Keratinocyte (primary cell): ENCODE data around the gene OXSR1.

Source experiments
- EZH2 ChIP-seq: IDR thresholded peaks from one replicate; pipeline ENCODE4 v1.6.1; 2012; ENCODE audit warnings: inconsistent platforms, mild to moderate bottlenecking, low read length, moderate library complexity
- TF ChIP-seq, protein P1 (sequence below), 3 experiments: IDR thresholded peaks in 1 of 3; conservative IDR thresholded peaks in 1 of 3; optimal IDR thresholded peaks in 1 of 3; 2 replicates in 2 of 3; 3 replicates in 1 of 3; pipeline versions ENCODE3 to v1.5.1; 2011; ENCODE audit warnings: low read length in 3 of 3, mild to moderate bottlenecking in 3 of 3, moderate library complexity in 2 of 3, control low read depth in 1 of 3, inconsistent platforms in 1 of 3; ENCODE audit not compliant: insufficient read depth in 2 of 3; ENCODE audit errors: extremely low read depth in 1 of 3

DNA sequence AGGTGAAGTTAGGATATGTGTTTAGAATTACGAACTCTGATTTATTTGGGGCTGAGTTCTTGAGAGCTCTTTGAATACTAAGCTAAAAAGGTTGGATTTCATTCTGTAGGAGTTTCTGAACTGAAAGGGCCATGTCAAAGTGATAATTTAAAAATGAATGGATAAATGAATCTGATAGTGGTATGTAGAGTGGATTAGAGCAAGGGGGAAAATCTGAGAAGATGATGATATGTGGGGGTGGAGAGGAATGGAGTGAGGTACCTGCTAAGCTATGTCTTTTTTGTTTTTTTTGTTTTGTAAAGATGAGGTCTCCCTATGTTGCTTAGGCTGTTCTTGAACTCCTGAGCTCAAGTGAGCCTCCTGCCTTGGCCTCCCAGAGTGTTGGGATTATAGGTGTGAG, 55.7 kb downstream of the OXSR1 start:
- TF ChIP-seq, protein P1, sequence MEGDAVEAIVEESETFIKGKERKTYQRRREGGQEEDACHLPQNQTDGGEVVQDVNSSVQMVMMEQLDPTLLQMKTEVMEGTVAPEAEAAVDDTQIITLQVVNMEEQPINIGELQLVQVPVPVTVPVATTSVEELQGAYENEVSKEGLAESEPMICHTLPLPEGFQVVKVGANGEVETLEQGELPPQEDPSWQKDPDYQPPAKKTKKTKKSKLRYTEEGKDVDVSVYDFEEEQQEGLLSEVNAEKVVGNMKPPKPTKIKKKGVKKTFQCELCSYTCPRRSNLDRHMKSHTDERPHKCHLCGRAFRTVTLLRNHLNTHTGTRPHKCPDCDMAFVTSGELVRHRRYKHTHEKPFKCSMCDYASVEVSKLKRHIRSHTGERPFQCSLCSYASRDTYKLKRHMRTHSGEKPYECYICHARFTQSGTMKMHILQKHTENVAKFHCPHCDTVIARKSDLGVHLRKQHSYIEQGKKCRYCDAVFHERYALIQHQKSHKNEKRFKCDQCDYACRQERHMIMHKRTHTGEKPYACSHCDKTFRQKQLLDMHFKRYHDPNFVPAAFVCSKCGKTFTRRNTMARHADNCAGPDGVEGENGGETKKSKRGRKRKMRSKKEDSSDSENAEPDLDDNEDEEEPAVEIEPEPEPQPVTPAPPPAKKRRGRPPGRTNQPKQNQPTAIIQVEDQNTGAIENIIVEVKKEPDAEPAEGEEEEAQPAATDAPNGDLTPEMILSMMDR (optimal IDR thresholded peaks at IDR 0.05 in 1 of 3, IDR thresholded peaks at IDR 0.05 in 1 of 3, conservative IDR thresholded peaks at IDR 0.05 in 1 of 3; ENCODE audit: extremely low read depth in 1 of 3, insufficient read depth in 2 of 3, low read length in 3 of 3): no peak
- no peak for TF ChIP-seq EZH2
